Stimulated activated memory B cell treated with anti-CD40 and anti-IgM and Interleukin-4, amounts not matched to agents 10 μg/mL and 1 μg/mL and 100 μg/mL, for 72 hours (primary cell): ENCODE data around the gene HBA2.
"Not testable (repeated sequence)": the region's sequence is repeated elsewhere in the genome, so short reads cannot be mapped to it uniquely, and the experiment has no call there.

Experiments
- ATAC-seq: fragments of 150-1000 bp; cut with Tn5 transposase; 2 replicates; pipeline ENCODE4 v1.10.0; 2021
- H3K27ac Mint-ChIP-seq: one replicate; pipeline ENCODE4 v1.8.0; 2022; ENCODE audit warnings: mild to moderate bottlenecking, mixed read lengths
- H3K27me3 Mint-ChIP-seq: one replicate; pipeline ENCODE4 v1.8.0; 2022; ENCODE audit warnings: mixed read lengths
- H3K36me3 Mint-ChIP-seq: one replicate; pipeline ENCODE4 v1.8.0; 2022; ENCODE audit warnings: mixed read lengths
- H3K4me1 Mint-ChIP-seq: one replicate; pipeline ENCODE4 v1.8.0; 2022; ENCODE audit warnings: mixed read lengths
- H3K4me3 Mint-ChIP-seq: one replicate; pipeline ENCODE4 v1.8.0; 2022; ENCODE audit warnings: mild to moderate bottlenecking, moderate library complexity, mixed read lengths
- H3K9me3 Mint-ChIP-seq: one replicate; pipeline ENCODE4 v1.8.0; 2022; ENCODE audit warnings: mixed read lengths

HBA2 gene

GRCh38 chr16:193441-193840 lies 20.8 kb downstream of the HBA2 start:
- Mint-ChIP-seq H3K27ac (no peak overlapping the region), H3K27me3 (no peaks in the 10 kb centered on the region), H3K4me3 (no peak overlapping the region), H3K4me1 (peaks cover 9% of the 10 kb centered on the region), H3K36me3 (peaks cover 45% of the 10 kb centered on the region), H3K9me3 (no peaks in the 10 kb centered on the region)
- no peak for ATAC-seq

- H3K27ac Mint-ChIP-seq = no peak overlapping the region
- no peak for ATAC-seq
- no peaks in the 10 kb centered on the region for H3K27me3 Mint-ChIP-seq
- H3K9me3 Mint-ChIP-seq = no peaks in the 10 kb centered on the region
- H3K4me1 Mint-ChIP-seq = no peaks in the 10 kb centered on the region
- no peak overlapping the region for H3K4me3 Mint-ChIP-seq
- H3K36me3 Mint-ChIP-seq = peaks cover 34% of the 10 kb centered on the region
Observed at GRCh38 chr16:194516-194915, 21.8 kb downstream of the HBA2 start.

- no peaks in the 10 kb centered on the region for H3K27me3 Mint-ChIP-seq
- H3K36me3 Mint-ChIP-seq = peaks cover 10% of the 10 kb centered on the region
- no peak overlapping the region for H3K4me3 Mint-ChIP-seq
- no peaks in the 10 kb centered on the region for H3K4me1 Mint-ChIP-seq
- H3K9me3 Mint-ChIP-seq = no peaks in the 10 kb centered on the region
- H3K27ac Mint-ChIP-seq = no peak overlapping the region
- no peak for ATAC-seq
Observed at GRCh38 chr16:200388-200787, 27.7 kb downstream of the HBA2 start.

DNA sequence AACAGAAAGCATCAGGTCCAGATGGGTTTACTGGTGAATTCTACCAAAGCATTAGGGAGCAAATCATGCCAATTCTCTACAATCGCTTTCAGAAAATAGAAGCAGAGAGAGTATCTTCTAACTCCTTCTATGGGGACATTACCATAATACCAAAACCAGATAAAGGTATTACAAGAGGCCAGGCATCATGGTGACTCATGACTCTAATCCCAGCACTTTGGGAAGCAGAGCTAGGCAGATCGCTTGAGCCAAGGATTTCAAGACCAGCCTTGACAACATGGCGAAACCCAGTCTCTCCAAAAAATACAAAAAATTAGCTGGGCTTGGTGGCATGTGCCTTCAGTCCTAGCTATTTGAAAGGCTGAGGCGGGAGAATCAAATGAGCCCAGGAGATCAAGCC lies 30.6 kb downstream of the HBA2 start:
- Mint-ChIP-seq H3K4me3 (no peak overlapping the region), H3K9me3 (no peaks in the 10 kb centered on the region), H3K4me1 (no peaks in the 10 kb centered on the region), H3K27ac (no peak overlapping the region), H3K36me3 (peaks cover 29% of the 10 kb centered on the region), H3K27me3 (no peaks in the 10 kb centered on the region)
- no peak for ATAC-seq

- not testable (repeated sequence) for ATAC-seq, H3K4me3 Mint-ChIP-seq, H3K27me3 Mint-ChIP-seq, H3K27ac Mint-ChIP-seq, H3K4me1 Mint-ChIP-seq, H3K9me3 Mint-ChIP-seq
- peaks cover 35% of the 10 kb centered on the region for H3K36me3 Mint-ChIP-seq
Observed at GRCh38 chr16:204046-204445, 31.4 kb downstream of the HBA2 start.

- H3K4me3 Mint-ChIP-seq, ATAC-seq, H3K4me1 Mint-ChIP-seq, H3K9me3 Mint-ChIP-seq, H3K27ac Mint-ChIP-seq, H3K27me3 Mint-ChIP-seq: not testable (repeated sequence)
- peaks cover 36% of the 10 kb centered on the region for H3K36me3 Mint-ChIP-seq
Observed at GRCh38 chr16:209359-209758, 36.7 kb downstream of the HBA2 start.

DNA sequence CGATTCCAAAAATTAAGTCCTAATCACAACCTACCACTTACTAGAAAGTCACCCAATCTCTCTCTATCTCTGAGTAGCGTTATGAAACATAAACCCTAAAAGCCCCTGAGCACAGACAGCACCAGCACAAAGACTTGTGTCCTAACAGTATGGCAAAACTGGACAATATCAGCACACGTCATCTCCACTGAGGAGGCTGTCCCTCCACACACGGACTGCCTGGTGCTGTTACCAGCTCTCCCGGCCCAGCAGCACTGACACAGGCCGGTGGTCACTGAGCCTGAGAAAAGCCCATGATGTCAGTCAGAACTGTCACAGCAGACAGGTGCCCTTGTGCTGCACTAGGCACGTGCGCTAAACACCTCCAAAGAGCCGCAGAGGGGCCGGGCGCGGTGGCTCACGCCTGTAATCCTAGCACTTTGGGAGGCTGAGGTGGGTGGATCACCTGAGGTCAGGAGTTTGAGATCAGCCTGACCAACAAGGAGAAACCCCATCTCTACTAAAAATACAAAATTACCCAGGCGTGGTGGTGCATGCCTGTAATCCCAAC lies 39.0 kb downstream of the HBA2 start:
- H3K27me3 Mint-ChIP-seq, ATAC-seq, H3K4me1 Mint-ChIP-seq, H3K4me3 Mint-ChIP-seq, H3K9me3 Mint-ChIP-seq, H3K27ac Mint-ChIP-seq: not testable (repeated sequence)
- peaks cover 29% of the 10 kb centered on the region for H3K36me3 Mint-ChIP-seq

GRCh38 chr16:212999-213398 lies 40.3 kb downstream of the HBA2 start:
- Mint-ChIP-seq H3K4me1 (peaks cover 4% of the 10 kb centered on the region), H3K27ac (no peak overlapping the region), H3K27me3 (no peaks in the 10 kb centered on the region), H3K4me3 (no peak overlapping the region), H3K9me3 (no peaks in the 10 kb centered on the region), H3K36me3 (peaks cover 25% of the 10 kb centered on the region)
- ATAC-seq = no peak

- Mint-ChIP-seq H3K36me3 (peaks cover 24% of the 10 kb centered on the region), H3K27me3 (no peaks in the 10 kb centered on the region), H3K4me3 (no peak overlapping the region), H3K27ac (no peak overlapping the region), H3K9me3 (no peaks in the 10 kb centered on the region), H3K4me1 (no peaks in the 10 kb centered on the region)
- no peak for ATAC-seq
Observed at GRCh38 chr16:220021-220420, 47.3 kb downstream of the HBA2 start.
